ENCODE results near the gene PLCG1.

GRCh38 chr20:41108531-41108930, 28.8 kb upstream of the PLCG1 start:
- TF ChIP-seq CTCF (IDR thresholded peaks at IDR 0.05; ENCODE audit: low read depth, low read length) (no peak), EZH2phosphoT487 (IDR thresholded peaks at IDR 0.05; ENCODE audit: low read depth) (no peak)
